Uterus (tissue), 4 donors: ENCODE measurements around the gene INPP5D. TPM values are rescaled to one million over a fixed set of nuclear protein-coding genes. Genes with fewer than 3 reads are reported as not detected.

ENCODE experiments used
- DNase-seq, 2 donors: peaks; one replicate each; pipeline ENCODE4 v3.0.0-alpha.2; 2019 to 2020
- H3K27ac ChIP-seq, 2 donors: fragments of 200-600 bp; sonication (generic); 1 replicate in 1 of 2; 2 replicates in 1 of 2; pipeline ENCODE4 v1.5.1; 2016 to 2018
- H3K27me3 ChIP-seq, 2 donors: fragments of 200-600 bp; sonication (generic); one replicate each; pipeline ENCODE4 v1.5.1; 2018 to 2019; ENCODE audit warnings: control low read depth in 1 of 2
- H3K36me3 ChIP-seq, 2 donors: fragments of 200-600 bp; sonication (generic); one replicate each; pipeline ENCODE4 v1.5.1; 2019; ENCODE audit warnings: control low read depth in 1 of 2
- H3K4me1 ChIP-seq, 2 donors: fragments of 200-600 bp; sonication (generic); one replicate each; pipeline ENCODE4 v1.5.1; 2018 to 2019; ENCODE audit warnings: control low read depth in 1 of 2
- H3K4me3 ChIP-seq, 2 donors: fragments of 200-600 bp; sonication (generic); 1 replicate in 1 of 2; 2 replicates in 1 of 2; pipeline ENCODE4 v1.5.1; 2018 to 2019; ENCODE audit warnings: mild to moderate bottlenecking in 1 of 2
- H3K9me3 ChIP-seq, 2 donors: fragments of 200-600 bp; sonication (generic); one replicate each; pipeline ENCODE4 v1.5.1; 2019; ENCODE audit warnings: control low read depth in 1 of 2
- POLR2A ChIP-seq, 2 donors: fragments of 450-650 bp; IDR thresholded peaks; one replicate each; pipeline ENCODE4 v1.6.1; 2016; ENCODE audit warnings: antibody characterized with exemption in 2 of 2, mild to moderate bottlenecking in 1 of 2, moderate library complexity in 1 of 2
- intact Hi-C: fragments of 100-400 bp; cut with DNase I; formaldehyde crosslinking; loops from one replicate; pipeline ENCODE4 v1.15.1; 2023; ENCODE audit warnings: low total_unique reads
- total RNA-seq, 4 donors: library from RNA; depleted of rRNA in 3 of 4; stranded (reverse); fragments of >200 nt in 3 of 4; gene quantifications; one replicate each; pipeline versions ENCODE4 v1.1.0 to v1.2.4, GENCODE V29; 2014 to 2023
- TF ChIP-seq, protein P1 (sequence below), 4 experiments: fragments of 200-600 bp in 2 of 4; fragments of 450-650 bp in 2 of 4; sonication (generic) in 2 of 4; IDR thresholded peaks; one replicate each; pipeline ENCODE4 v1.5.1; 2016 to 2019; ENCODE audit warnings: antibody characterized with exemption in 4 of 4, mild to moderate bottlenecking in 2 of 4, moderate library complexity in 1 of 4
- donor health status: DM: yes; HTN: yes; CAD: no.

INPP5D gene
- total RNA-seq, 4 donors from 2014 or later: 14.2 to 37.9 (median 22.3) TPM

- no peaks in the 10 kb centered on the region for H3K27me3 ChIP-seq
- H3K36me3 ChIP-seq: no peaks in the 10 kb centered on the region
- no peak overlapping the region for H3K27ac ChIP-seq
- DNase-seq: no peak
- H3K4me3 ChIP-seq: no peak overlapping the region
- intact Hi-C loops: no loop called here
- no peak for TF ChIP-seq POLR2A (IDR thresholded peaks at IDR 0.05)
- TF ChIP-seq, protein P1, sequence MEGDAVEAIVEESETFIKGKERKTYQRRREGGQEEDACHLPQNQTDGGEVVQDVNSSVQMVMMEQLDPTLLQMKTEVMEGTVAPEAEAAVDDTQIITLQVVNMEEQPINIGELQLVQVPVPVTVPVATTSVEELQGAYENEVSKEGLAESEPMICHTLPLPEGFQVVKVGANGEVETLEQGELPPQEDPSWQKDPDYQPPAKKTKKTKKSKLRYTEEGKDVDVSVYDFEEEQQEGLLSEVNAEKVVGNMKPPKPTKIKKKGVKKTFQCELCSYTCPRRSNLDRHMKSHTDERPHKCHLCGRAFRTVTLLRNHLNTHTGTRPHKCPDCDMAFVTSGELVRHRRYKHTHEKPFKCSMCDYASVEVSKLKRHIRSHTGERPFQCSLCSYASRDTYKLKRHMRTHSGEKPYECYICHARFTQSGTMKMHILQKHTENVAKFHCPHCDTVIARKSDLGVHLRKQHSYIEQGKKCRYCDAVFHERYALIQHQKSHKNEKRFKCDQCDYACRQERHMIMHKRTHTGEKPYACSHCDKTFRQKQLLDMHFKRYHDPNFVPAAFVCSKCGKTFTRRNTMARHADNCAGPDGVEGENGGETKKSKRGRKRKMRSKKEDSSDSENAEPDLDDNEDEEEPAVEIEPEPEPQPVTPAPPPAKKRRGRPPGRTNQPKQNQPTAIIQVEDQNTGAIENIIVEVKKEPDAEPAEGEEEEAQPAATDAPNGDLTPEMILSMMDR (IDR thresholded peaks at IDR 0.05): no peak
- no peaks in the 10 kb centered on the region for H3K9me3 ChIP-seq
- H3K4me1 ChIP-seq: no peaks in the 10 kb centered on the region
Observed at GRCh38 chr2:233244818-233245217, 184.7 kb downstream of the INPP5D start.

DNA sequence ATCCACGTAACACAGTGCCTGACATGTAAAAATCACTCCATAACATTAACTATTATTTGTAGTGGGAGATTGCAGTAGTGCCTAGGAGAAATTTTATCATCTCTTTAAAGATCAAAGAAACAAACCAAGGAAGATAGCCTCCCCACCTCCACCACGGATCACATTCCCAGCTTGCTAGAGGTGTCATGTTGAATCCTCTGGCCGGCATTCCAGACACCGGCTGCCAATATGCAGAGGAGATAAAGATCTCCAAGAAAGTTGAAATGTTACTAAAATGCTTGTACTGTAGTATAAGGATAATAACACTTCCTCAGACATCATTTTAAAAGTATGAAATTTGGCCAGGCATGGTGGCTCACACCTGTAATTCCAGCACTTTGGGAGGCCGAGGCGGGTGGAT lies 185.3 kb downstream of the INPP5D start:
- TF ChIP-seq POLR2A (IDR thresholded peaks at IDR 0.05): no peak
- TF ChIP-seq, protein P1 (IDR thresholded peaks at IDR 0.05): no peak
- Histone ChIP-seq H3K4me1 (no peaks in the 10 kb centered on the region), H3K27me3 (no peaks in the 10 kb centered on the region), H3K36me3 (peaks cover 0 to 2% of the 10 kb centered on the region in 2 donors), H3K4me3 (no peak overlapping the region), H3K27ac (no peak overlapping the region), H3K9me3 (no peaks in the 10 kb centered on the region)
- DNase-seq: no peak
- intact Hi-C loops: no loop called here

GRCh38 chr2:233247116-233247515 lies 187.0 kb downstream of the INPP5D start:
- peaks cover 0 to 2% of the 10 kb centered on the region in 2 donors for H3K36me3 ChIP-seq
- intact Hi-C loops: no loop called here
- no peak overlapping the region for H3K27ac ChIP-seq
- H3K27me3 ChIP-seq: no peaks in the 10 kb centered on the region
- DNase-seq: no peak
- H3K9me3 ChIP-seq: no peaks in the 10 kb centered on the region
- TF ChIP-seq POLR2A (IDR thresholded peaks at IDR 0.05): no peak
- TF ChIP-seq, protein P1 (IDR thresholded peaks at IDR 0.05): no peak
- no peaks in the 10 kb centered on the region for H3K4me1 ChIP-seq
- H3K4me3 ChIP-seq: no peak overlapping the region

GRCh38 chr2:233247744-233248143 lies 187.6 kb downstream of the INPP5D start:
- Histone ChIP-seq H3K27me3 (no peaks in the 10 kb centered on the region), H3K4me1 (peaks cover 0 to 4% of the 10 kb centered on the region in 2 donors), H3K4me3 (no peak overlapping the region), H3K9me3 (no peaks in the 10 kb centered on the region), H3K36me3 (peaks cover 0 to 2% of the 10 kb centered on the region in 2 donors), H3K27ac (no peak overlapping the region)
- intact Hi-C loops: no loop called here
- TF ChIP-seq POLR2A (IDR thresholded peaks at IDR 0.05): no peak
- TF ChIP-seq, protein P1 (IDR thresholded peaks at IDR 0.05): no peak
- DNase-seq: no peak

DNA sequence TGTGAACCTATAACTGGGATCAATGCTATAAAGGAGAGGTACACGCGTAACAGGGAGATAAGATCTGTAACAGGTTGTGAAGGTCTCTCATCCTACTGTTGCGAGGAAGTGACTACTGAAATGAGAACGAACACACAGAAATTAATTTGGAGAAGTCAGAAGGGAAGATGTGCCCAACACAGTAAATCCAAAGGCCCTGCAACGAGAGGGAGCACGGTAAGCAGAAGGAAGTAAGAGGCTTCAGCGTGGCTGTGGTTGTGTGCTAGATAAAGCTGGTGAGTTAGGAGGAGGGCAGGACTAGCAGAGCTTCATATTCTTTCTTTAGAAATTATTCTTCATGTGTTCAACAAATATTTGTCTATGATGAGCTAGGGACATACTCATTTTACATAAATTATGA lies 188.9 kb downstream of the INPP5D start:
- intact Hi-C loops: no loop called here
- H3K27ac ChIP-seq: no peak overlapping the region
- no peak for TF ChIP-seq POLR2A (IDR thresholded peaks at IDR 0.05)
- TF ChIP-seq, protein P1 (IDR thresholded peaks at IDR 0.05): no peak
- H3K4me3 ChIP-seq: no peak overlapping the region
- peaks cover 4 to 6% of the 10 kb centered on the region in 2 donors for H3K4me1 ChIP-seq
- no peak for DNase-seq
- no peaks in the 10 kb centered on the region for H3K9me3 ChIP-seq
- H3K27me3 ChIP-seq: no peaks in the 10 kb centered on the region
- peaks cover 0 to 2% of the 10 kb centered on the region in 2 donors for H3K36me3 ChIP-seq
